ENCODE measurements around the gene ROR1.

DNA sequence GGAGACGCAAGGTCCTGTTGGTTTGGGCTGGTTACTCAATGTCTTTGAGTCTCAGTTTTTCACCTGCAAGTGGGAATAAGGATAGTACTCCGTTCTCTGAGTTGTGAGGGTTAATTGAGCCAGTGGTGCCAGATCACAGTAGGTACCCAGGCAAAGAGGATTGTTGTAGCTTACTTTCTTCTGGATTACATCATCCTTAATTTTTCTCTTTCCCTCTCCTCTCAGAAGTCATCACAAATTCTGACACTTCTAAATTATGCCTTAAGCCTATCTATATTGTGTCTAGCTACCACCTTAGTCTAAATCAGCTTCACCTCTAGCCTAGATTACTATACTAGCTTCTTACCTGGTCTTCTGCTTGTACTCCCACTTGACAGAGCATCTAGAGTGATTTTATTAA lies 149.5 kb downstream of the ROR1 start:
- TF ChIP-seq CTCF (IDR thresholded peaks at IDR 0.05) (no peak), EZH2 (IDR thresholded peaks at IDR 0.05; ENCODE audit: borderline replicate concordance, insufficient read depth, low read depth, low read length, poor library complexity, severe bottlenecking) (no peak)
